Stimulated activated naive CD8-positive, alpha-beta T cell treated with anti-CD3 and anti-CD28 coated beads, Interleukin-15, amount 100 ng/mL, for 72 hours (primary cell): ENCODE data around the gene PCID2.
A peak's percentile ranks its signal among the peaks of the same experiment; 100 is the strongest.

Experiments
- ATAC-seq: fragments of 150-1000 bp; cut with Tn5 transposase; 2 replicates; pipeline ENCODE4 v1.10.0; 2021; ENCODE audit warnings: mild to moderate bottlenecking, moderate library complexity
- DNase-seq, 2 donors: peaks; one replicate each; pipeline ENCODE4 v3.0.0; 2021 to 2022
- H3K27ac Mint-ChIP-seq, 2 donors: one replicate each; pipeline ENCODE4 v1.8.0; 2022; ENCODE audit warnings: mild to moderate bottlenecking in 2 of 2, mixed read lengths in 2 of 2, moderate library complexity in 2 of 2
- H3K27me3 Mint-ChIP-seq: one replicate; pipeline ENCODE4 v1.8.0; 2022; ENCODE audit warnings: mixed read lengths
- H3K4me1 Mint-ChIP-seq: one replicate; pipeline ENCODE4 v1.8.0; 2022; ENCODE audit warnings: mild to moderate bottlenecking, mixed read lengths
- H3K4me3 Mint-ChIP-seq, 2 donors: one replicate each; pipeline ENCODE4 v1.8.0; 2022; ENCODE audit warnings: mild to moderate bottlenecking in 2 of 2, mixed read lengths in 2 of 2, moderate library complexity in 1 of 2
- H3K9me3 Mint-ChIP-seq, 2 donors: one replicate each; pipeline ENCODE4 v1.8.0; 2022; ENCODE audit warnings: mixed read lengths in 2 of 2

The PCID2 gene

DNA sequence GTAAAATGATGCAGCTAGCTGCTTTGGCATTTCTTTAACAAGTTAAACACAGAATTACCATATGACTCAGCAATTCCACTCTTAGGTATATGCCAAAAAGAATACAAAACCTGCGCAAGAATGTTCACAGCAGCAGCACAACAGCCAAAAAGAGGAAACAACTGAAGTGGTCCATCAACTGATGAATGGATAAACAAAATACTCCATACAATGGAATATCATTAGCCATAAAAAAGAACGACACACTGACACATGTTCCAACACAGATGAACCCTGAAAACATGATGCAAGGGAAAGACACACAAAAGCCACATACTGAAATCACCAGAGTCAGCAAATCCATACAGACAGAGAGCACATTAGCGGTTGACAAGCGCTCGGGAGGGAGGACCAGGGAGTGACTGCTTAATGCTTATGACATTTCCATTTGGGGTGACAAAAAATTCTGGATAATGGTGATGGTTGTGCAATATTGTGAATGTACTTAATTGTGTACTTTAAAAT is 3.0 kb downstream of the PCID2 start:
- Mint-ChIP-seq H3K27ac (peak overlapping the region; percentile 15 to 64), H3K27me3 (no peaks in the 10 kb centered on the region), H3K4me3 (peak overlapping the region; percentile 7 to 44), H3K4me1 (peaks cover 60% of the 10 kb centered on the region), H3K9me3 (no peaks in the 10 kb centered on the region)
- ATAC-seq (no peak), DNase-seq (no peak)

DNA sequence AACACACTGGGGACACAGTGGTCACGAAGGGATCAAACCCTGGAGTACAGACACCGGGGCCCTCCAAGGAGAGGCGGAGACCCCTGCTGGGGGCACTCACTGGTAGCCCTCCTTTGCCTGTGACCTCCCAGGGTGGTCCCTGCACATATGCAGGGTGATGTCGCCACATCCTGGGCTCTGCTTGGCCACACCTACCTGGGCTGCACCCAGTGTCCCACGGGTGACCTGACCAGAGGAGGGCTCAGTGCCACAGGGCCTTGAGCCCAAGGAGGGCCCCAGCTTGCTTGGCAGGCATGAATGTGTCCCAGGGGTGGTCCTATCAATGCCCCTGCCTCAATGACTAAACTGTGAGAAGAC is 4.1 kb downstream of the PCID2 start:
- Mint-ChIP-seq H3K4me1 (peaks cover 60% of the 10 kb centered on the region), H3K27me3 (no peaks in the 10 kb centered on the region), H3K9me3 (no peaks in the 10 kb centered on the region), H3K27ac (peak overlapping the region in 1 of 2 donors; percentile 69), H3K4me3 (no peak overlapping the region)
- DNase-seq = no peak
- no peak for ATAC-seq

DNA sequence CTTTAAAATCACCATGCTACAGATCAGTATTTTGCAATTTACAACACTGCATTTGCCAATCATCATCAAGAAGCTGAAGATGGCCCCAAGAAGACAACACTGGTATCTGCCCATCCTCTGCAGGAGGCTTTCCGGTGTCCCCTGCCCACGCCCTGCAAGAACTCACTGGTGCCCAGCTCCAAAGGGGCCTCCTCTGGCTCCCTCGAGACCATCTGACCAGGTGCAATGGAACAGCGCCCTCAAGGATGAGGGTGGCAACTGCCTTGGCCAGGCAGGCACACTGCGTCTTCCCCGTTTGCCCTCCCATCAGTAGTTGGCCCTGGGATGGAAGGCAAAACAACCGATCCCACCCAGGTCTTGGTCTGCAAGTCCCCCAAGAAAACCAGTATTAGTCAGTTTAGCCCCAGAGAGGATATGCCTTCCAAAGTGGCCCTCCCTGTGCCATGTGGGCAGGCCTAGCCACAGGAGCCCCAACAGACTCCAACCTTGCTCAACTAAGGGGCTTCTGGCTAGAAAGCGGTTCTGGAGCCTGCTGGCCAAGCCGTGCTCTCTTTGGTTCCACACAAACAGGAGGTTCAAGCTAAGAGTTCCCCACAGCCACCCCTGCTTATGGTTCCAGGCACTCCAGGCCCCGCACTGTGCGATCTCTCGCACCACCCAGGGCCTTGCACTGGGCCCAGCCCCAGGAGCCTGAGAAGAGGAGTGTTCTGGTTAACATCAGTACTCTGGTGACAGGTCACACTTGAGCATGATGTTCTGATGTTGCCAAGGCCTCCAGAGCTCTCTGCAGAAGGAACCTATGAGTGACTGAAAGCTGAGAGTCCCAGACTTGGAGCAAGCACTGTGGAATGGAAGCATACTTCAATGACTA is 4.7 kb downstream of the PCID2 start:
- no peak for ATAC-seq
- H3K27me3 Mint-ChIP-seq = no peaks in the 10 kb centered on the region
- peak overlapping the region; percentile 12 to 84 for H3K27ac Mint-ChIP-seq
- H3K4me3 Mint-ChIP-seq = no peak overlapping the region
- H3K4me1 Mint-ChIP-seq = peaks cover 60% of the 10 kb centered on the region
- no peaks in the 10 kb centered on the region for H3K9me3 Mint-ChIP-seq
- DNase-seq = no peak

DNA sequence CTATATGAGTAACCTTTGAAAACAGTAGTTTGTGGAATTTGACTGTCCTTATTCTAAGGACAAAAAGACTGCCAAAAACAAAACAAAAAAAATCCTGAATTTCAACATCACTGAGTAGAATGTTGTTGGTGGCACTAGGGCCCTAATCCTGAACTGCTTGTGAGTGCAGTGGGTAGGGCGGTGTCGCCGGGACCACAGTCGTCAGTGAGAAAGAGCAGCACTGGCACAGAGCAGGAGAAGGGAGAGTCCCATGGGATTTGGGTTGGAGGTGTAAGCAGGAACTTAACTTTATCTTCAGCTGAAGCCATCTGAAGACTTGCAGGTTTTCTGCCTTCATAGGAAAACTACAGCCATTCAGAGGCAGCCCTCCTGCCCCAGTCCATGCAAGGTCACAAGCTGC is 5.6 kb downstream of the PCID2 start:
- Mint-ChIP-seq H3K27ac (peak overlapping the region; percentile 12 to 64), H3K9me3 (no peaks in the 10 kb centered on the region), H3K27me3 (no peaks in the 10 kb centered on the region), H3K4me3 (no peak overlapping the region), H3K4me1 (peaks cover 59% of the 10 kb centered on the region)
- DNase-seq (no peak), ATAC-seq (no peak)

DNA sequence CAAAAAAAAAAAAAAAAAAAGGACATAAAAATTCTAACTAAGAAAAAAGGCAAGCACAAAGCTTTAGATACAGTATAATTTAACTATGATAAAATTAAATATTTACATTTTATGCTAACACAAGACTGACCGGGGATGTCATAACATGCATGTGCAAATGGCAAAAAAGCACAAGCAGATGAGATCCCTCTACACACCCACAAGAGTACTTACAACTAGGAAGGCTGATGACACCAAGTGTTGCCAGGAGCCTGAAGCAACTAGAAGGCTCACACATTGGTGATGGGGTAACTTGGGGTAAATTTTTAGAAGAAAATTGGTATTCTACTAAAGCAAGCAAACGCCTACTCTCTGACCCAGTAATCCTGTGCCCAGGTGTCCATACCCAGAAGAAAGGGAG is 6.7 kb downstream of the PCID2 start:
- no peak for ATAC-seq
- H3K4me3 Mint-ChIP-seq = no peak overlapping the region
- no peaks in the 10 kb centered on the region for H3K27me3 Mint-ChIP-seq
- peaks cover 49% of the 10 kb centered on the region for H3K4me1 Mint-ChIP-seq
- H3K27ac Mint-ChIP-seq = no peak overlapping the region
- no peaks in the 10 kb centered on the region for H3K9me3 Mint-ChIP-seq
- DNase-seq = no peak

DNA sequence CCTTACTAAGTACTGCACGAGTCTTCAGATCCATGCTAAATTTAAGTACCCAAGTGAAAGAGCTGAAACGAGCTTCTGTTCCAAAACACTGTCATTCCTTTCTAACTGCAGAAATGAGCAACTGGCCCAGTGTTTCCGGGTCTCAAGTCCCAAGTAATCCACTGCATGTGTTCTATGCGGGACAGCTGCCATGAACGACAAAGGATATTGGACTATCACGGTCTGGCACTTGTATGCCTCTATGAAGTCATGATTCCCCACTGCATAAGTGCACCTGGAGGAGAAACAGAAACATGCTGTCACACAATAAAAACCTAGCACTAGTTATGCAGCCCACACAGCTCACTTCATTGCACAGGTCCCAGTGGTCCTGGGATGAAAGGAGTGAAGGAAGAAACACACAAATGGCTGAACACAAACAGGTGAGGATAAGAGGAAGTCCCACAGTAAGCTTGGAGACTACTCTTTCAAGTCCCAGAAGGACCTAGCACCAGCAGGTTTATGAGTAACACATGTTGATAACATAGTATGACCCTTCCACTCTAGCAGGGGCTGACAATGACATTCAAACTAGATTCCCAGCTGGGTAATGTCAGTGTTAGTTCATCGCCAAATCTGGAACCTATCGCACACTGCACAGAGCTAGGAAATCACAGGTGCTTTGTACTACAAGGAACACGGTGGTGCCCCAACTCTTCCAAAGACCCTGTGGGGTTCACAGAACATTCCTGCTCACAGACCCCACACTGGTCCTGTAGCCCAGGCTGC is 11.3 kb downstream of the PCID2 start:
- no peaks in the 10 kb centered on the region for H3K27me3 Mint-ChIP-seq
- H3K9me3 Mint-ChIP-seq = no peaks in the 10 kb centered on the region
- H3K27ac Mint-ChIP-seq = peak overlapping the region in 1 of 2 donors; percentile 61
- ATAC-seq (no peak), DNase-seq (no peak)
- peaks cover 2% of the 10 kb centered on the region for H3K4me1 Mint-ChIP-seq
- no peak overlapping the region for H3K4me3 Mint-ChIP-seq

DNA sequence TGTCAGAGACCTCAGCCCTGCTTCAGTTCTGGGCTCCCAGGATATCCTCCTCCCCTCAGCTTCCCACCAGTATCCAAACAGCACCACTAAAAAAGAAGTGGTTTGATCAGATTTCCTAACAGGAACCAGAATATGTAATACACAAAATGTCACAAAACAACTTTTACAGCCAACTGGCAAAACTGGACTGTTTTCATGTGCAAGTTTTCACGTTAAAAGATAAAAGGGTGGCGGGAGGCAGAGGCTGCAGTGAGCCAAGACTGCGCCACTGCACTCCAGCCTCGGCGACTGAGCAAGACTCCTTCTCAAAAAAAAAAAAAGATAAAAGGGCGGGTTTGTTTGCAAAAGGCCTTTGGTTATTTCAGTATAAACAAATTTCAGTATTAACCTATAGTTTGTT is 13.1 kb downstream of the PCID2 start:
- DNase-seq (no peak), ATAC-seq (no peak)
- no peaks in the 10 kb centered on the region for H3K9me3 Mint-ChIP-seq
- H3K27me3 Mint-ChIP-seq = no peaks in the 10 kb centered on the region
- no peak overlapping the region for H3K4me3 Mint-ChIP-seq
- peak overlapping the region in 1 of 2 donors; percentile 76 for H3K27ac Mint-ChIP-seq
- H3K4me1 Mint-ChIP-seq = no peaks in the 10 kb centered on the region

DNA sequence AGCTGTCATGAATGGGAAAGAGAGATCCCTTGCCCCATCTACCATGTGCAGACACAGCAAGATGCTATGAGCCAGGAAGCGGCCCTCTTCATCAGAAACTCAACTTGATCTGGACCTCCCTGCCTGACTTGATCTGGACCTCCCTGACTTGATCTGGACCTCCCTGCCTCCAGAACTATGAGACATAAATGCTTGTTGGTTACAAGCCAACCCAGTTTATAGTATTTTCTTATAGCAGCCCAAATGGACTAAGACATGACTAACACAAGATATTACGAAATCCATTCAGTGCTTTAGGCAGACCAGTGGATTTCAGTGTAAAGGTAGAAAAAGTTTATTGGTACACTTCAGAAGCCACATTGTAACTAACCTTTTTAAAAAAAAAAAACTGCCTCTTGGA is 15.6 kb downstream of the PCID2 start:
- Mint-ChIP-seq H3K4me1 (peaks cover 12% of the 10 kb centered on the region), H3K9me3 (no peaks in the 10 kb centered on the region), H3K4me3 (no peak overlapping the region), H3K27me3 (no peaks in the 10 kb centered on the region), H3K27ac (no peak overlapping the region)
- DNase-seq (no peak), ATAC-seq (no peak)

DNA sequence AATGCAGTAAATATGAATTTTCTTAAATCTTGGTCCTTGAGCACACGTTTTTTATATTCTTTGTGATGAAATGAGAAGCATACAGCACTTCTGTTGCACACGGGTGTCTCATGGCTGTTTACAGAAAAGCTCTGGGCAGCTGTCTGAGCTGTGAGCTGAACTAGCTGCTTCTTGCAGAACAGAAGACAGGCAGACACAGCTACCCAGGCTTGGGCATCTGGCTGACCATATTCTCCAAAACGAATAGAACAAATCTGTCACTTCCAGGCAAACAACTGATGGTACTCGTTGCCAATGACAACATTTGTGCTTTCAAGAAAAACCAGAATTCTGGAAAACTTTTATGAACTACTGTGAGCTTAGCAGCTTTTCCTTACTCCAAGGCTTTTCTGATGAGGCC is 16.2 kb downstream of the PCID2 start:
- no peak overlapping the region for H3K27ac Mint-ChIP-seq
- H3K4me1 Mint-ChIP-seq = peaks cover 18% of the 10 kb centered on the region
- DNase-seq (no peak), ATAC-seq (no peak)
- no peaks in the 10 kb centered on the region for H3K9me3 Mint-ChIP-seq
- H3K4me3 Mint-ChIP-seq = no peak overlapping the region
- no peaks in the 10 kb centered on the region for H3K27me3 Mint-ChIP-seq

DNA sequence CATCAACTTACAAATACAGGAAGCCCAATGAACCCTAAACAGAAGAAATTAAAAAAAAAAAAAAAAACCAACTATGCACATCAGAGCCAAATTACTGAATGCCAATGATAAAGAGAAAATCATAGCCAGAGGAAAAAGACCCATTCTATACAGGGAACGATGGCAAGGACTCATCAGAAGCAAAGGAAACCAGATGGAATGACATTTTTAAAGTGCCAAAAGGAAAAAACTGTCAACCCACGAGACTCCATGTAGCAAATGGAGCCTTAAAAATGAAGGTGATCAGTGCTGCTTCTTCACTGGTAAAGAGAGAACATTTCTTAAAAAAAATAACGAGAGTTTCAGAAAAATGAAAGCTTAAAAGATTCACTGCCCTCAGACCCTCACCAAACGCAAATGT is 18.3 kb downstream of the PCID2 start:
- H3K4me3 Mint-ChIP-seq = no peak overlapping the region
- H3K27ac Mint-ChIP-seq = no peak overlapping the region
- H3K4me1 Mint-ChIP-seq = peaks cover 39% of the 10 kb centered on the region
- H3K9me3 Mint-ChIP-seq = no peaks in the 10 kb centered on the region
- H3K27me3 Mint-ChIP-seq = no peaks in the 10 kb centered on the region
- DNase-seq (no peak), ATAC-seq (no peak)

DNA sequence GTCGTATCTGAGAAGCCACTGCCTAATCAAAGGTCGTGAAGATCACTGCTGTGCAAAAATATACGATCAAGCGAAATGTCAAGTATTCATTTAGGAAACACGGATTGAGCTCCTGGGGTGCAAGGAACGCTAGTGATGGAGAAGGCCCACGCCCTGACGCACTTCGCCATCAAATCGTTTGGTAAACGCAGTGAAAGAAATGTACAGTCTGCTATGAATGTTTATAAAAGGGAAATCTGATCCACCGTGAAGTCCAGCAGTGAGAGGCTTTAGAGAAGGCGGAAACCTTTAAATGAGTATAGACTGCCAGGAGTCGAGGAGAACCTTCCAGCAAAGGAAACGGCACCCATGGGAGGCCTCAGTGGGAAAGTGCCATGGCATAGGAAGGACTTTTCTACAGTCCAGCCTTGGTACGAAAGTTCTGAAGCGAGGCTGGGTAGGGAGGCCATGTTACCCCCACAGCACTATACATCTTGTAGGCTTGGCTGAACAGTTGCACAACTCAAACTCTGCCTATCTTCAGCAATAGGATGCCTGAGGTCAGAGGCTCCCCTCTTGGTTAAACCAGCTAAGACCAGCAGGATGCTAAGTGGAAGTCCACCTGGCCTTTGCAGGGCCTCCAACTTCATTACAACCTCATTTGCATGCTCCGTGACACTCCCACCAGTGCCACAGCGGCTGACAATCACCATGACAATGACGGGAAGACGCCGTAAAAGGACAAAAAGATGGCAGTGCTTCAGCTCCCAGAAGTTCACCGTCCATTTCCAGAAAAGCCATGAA is 20.4 kb downstream of the PCID2 start:
- Mint-ChIP-seq H3K27ac (peak overlapping the region; percentile 19 to 61), H3K4me1 (peaks cover 44% of the 10 kb centered on the region), H3K27me3 (no peaks in the 10 kb centered on the region), H3K4me3 (no peak overlapping the region), H3K9me3 (no peaks in the 10 kb centered on the region)
- DNase-seq (no peak), ATAC-seq (no peak)

DNA sequence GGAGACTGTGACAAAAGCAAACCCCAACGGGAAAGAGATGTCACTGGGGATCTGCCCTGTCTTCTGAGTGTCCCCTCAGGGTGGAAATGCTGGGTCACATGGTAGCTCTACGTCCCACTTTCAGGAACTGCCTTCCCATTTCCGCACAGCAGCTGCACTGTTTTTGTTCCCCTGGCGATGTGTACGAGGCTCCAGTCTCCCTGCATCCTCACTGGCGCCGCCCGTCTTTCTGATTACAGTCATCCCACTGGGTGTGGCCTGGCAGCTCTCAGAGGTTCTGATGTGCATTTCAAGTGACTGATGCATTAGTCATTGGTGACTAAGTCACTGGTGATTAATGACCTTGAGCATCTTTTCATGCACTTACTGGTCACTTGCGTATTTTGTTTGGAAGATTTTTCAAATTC is 21.2 kb downstream of the PCID2 start:
- Mint-ChIP-seq H3K4me3 (no peak overlapping the region), H3K27me3 (no peaks in the 10 kb centered on the region), H3K27ac (peak overlapping the region in 1 of 2 donors; percentile 61), H3K9me3 (no peaks in the 10 kb centered on the region), H3K4me1 (peaks cover 44% of the 10 kb centered on the region)
- peak; percentile 76 for ATAC-seq
- peak in 1 of 2 donors; percentile 56 for DNase-seq

DNA sequence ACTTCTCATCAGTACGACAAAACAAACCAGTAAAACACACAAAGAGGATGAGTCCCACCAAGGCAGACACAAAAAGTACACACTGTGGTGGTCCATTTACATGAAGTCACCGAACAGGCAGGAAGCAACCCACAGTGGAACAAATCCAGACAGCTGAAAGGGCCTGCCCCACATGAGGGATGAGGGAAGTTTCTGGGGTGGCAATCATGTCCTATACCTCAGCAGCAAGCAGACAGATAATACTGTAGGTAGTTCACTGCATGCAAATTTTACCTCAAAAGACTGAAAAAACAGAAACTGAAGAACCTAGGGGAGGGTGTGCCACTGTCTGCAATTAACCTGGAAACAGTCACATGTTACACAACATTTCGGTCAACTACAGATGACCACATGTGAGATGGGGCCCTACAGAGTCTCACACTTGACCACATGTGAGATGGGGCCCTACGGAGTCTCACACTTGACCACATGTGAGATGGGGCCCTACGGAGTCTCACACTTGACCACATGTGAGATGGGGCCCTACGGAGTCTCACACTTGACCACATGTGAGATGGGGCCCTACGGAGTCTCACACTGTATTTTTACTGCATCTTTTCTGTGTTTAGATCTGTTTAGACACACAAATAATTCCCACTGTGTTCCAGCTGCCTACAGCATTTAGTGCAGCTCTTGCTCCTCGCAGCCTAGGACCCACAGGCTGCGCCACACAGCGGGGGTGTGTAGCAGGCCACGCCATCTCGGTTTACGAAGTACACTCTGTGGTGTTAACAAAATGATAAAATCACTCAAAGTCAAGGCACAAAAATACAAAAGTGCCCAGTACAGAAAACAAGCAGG is 22.2 kb downstream of the PCID2 start:
- Mint-ChIP-seq H3K4me1 (peaks cover 44% of the 10 kb centered on the region), H3K27ac (peak overlapping the region in 1 of 2 donors; percentile 55), H3K27me3 (no peaks in the 10 kb centered on the region), H3K4me3 (peak overlapping the region in 1 of 2 donors; percentile 45), H3K9me3 (no peaks in the 10 kb centered on the region)
- ATAC-seq = peak; percentile 93
- peak in 1 of 2 donors; percentile 39 for DNase-seq

DNA sequence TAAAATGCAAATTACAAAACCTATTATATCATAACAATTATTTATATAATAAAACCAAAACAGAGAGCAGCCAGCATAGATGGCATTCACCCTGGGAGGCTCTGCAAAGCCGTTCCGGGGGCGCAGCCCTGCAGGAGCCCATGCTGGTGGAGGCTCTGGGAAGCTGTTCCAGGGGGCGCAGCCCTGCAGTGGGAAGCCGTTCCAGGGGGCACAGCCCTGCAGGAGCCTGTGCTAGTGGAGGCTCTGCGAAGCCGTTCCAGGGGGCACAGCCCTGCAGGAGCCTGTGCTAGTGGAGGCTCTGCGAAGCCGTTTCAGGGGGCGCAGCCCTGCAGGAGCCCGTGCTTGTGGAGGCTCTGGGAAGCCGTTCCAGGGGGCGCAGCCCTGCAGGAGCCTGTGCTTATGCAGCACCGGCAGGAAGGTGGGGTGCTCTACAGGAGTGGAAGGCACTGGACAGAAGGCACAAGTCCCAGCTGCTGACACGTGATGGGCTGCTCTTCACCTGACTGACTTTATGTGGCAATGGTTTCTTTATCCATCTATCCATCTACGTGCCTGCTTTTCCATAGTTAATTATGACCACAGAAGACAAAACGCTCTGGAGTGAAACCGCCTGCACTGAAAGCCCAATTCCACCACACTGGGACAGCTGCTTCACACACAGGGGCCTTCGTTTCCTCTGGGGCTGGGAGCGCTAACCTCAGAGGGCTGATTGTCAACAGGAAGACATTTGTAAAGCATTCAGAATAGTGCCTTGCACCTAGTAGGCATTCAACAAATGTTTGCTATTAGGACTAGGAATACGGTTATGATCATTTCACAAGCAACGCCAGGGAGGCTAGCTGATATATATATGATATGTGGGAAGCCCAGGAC is 23.7 kb downstream of the PCID2 start:
- ATAC-seq (no peak), DNase-seq (no peak)
- Mint-ChIP-seq H3K4me3 (peak overlapping the region; percentile 26 to 66), H3K27me3 (no peaks in the 10 kb centered on the region), H3K27ac (peak overlapping the region in 1 of 2 donors; percentile 55), H3K9me3 (no peaks in the 10 kb centered on the region), H3K4me1 (peaks cover 44% of the 10 kb centered on the region)
